HG02870 (cell line): ENCODE data around the gene TXLNG.
A peak's percentile ranks its signal among the peaks of the same experiment; 100 is the strongest.
"Not testable (repeated sequence)": the region's sequence is repeated elsewhere in the genome, so short reads cannot be mapped to it uniquely, and the experiment has no call there.

ENCODE experiments used
- ATAC-seq: cut with Tn5 transposase; IDR thresholded peaks from one replicate; pipeline ENCODE4 v1.9.1; 2021; ENCODE audit warnings: mild to moderate bottlenecking, moderate library complexity; ENCODE audit not compliant: unreplicated experiment

TXLNG gene

GRCh38 chrX:16838202-16839066 lies 52.2 kb downstream of the TXLNG start:
- ATAC-seq, result no peak

GRCh38 chrX:16839219-16839851 lies 53.1 kb downstream of the TXLNG start:
- no peak for ATAC-seq

GRCh38 chrX:16839852-16840460 lies 53.7 kb downstream of the TXLNG start:
- ATAC-seq, result no peak

GRCh38 chrX:16842684-16843083 lies 56.4 kb downstream of the TXLNG start:
- no peak for ATAC-seq

GRCh38 chrX:16843208-16843909 lies 57.1 kb downstream of the TXLNG start:
- ATAC-seq, result no peak

- no peak for ATAC-seq
These were observed 59.4 kb downstream of the TXLNG start for GRCh38 chrX:16845686-16846085.

- no peak for ATAC-seq
These were observed 62.3 kb downstream of the TXLNG start for GRCh38 chrX:16848541-16848940.

GRCh38 chrX:16851421-16851820 lies 65.2 kb downstream of the TXLNG start:
- ATAC-seq, result no peak

GRCh38 chrX:16851827-16852226 lies 65.6 kb downstream of the TXLNG start:
- no peak for ATAC-seq

- ATAC-seq, result peak; percentile 81
These were observed 66.4 kb downstream of the TXLNG start for GRCh38 chrX:16852617-16853179.

GRCh38 chrX:16853537-16853936 lies 67.3 kb downstream of the TXLNG start:
- ATAC-seq, result no peak

- ATAC-seq, result no peak
These were observed 69.3 kb downstream of the TXLNG start for GRCh38 chrX:16855363-16856075.

GRCh38 chrX:16856076-16856404 lies 69.8 kb downstream of the TXLNG start:
- not testable (repeated sequence) for ATAC-seq

GRCh38 chrX:16856744-16857143 lies 70.5 kb downstream of the TXLNG start:
- no peak for ATAC-seq

GRCh38 chrX:16862829-16863228 lies 76.6 kb downstream of the TXLNG start:
- ATAC-seq, result no peak

GRCh38 chrX:16867947-16868346 lies 81.7 kb downstream of the TXLNG start:
- no peak for ATAC-seq

GRCh38 chrX:16868920-16869319 lies 82.7 kb downstream of the TXLNG start:
- ATAC-seq, result no peak

GRCh38 chrX:16869393-16870094 lies 83.3 kb downstream of the TXLNG start:
- ATAC-seq, result peak; percentile 31

- peak; percentile 84 for ATAC-seq
These were observed 84.0 kb downstream of the TXLNG start, which contains the start of gene RBBP7 for GRCh38 chrX:16870095-16870861. RBBP7 (minus strand) TSS chrX:16870362; CDS start chrX:16870053, 309 bp downstream.
